HG03558 (cell line): Measurements from ENCODE around the gene POU6F2.
"Not testable (repeated sequence)": the region's sequence is repeated elsewhere in the genome, so short reads cannot be mapped to it uniquely, and the experiment has no call there.

Source experiments
- ATAC-seq: cut with Tn5 transposase; IDR thresholded peaks from one replicate; pipeline ENCODE4 v1.9.1; 2021; ENCODE audit warnings: moderate number of reproducible peaks; ENCODE audit not compliant: unreplicated experiment; ENCODE audit errors: extremely low read depth

Gene POU6F2

GRCh38 chr7:39331607-39332006, 353.9 kb downstream of the POU6F2 start:
- ATAC-seq: not testable (repeated sequence)

- ATAC-seq: no peak
Measured at GRCh38 chr7:39332142-39332541, 354.4 kb downstream of the POU6F2 start.

- ATAC-seq: no peak
Measured at GRCh38 chr7:39333701-39334100, 356.0 kb downstream of the POU6F2 start.

- no peak for ATAC-seq
Measured at GRCh38 chr7:39336442-39336841, 358.7 kb downstream of the POU6F2 start.

GRCh38 chr7:39338716-39339115, 361.0 kb downstream of the POU6F2 start:
- no peak for ATAC-seq

- no peak for ATAC-seq
Measured at GRCh38 chr7:39339591-39339990, 361.9 kb downstream of the POU6F2 start.

- ATAC-seq: no peak
Measured at GRCh38 chr7:39341083-39341482, 363.4 kb downstream of the POU6F2 start.

GRCh38 chr7:39342763-39343162, 365.1 kb downstream of the POU6F2 start:
- no peak for ATAC-seq

GRCh38 chr7:39349452-39350123, 371.9 kb downstream of the POU6F2 start:
- no peak for ATAC-seq

- no peak for ATAC-seq
Measured at GRCh38 chr7:39353615-39354376, 376.1 kb downstream of the POU6F2 start.

- no peak for ATAC-seq
Measured at GRCh38 chr7:39355664-39356063, 378.0 kb downstream of the POU6F2 start.

GRCh38 chr7:39356172-39356925, 378.6 kb downstream of the POU6F2 start:
- ATAC-seq: no peak

GRCh38 chr7:39357648-39358047, 379.9 kb downstream of the POU6F2 start:
- ATAC-seq: no peak

- no peak for ATAC-seq
Measured at GRCh38 chr7:39360038-39360437, 382.3 kb downstream of the POU6F2 start.

- ATAC-seq: no peak
Measured at GRCh38 chr7:39360766-39361165, 383.1 kb downstream of the POU6F2 start.

- no peak for ATAC-seq
Measured at GRCh38 chr7:39365751-39366295, 388.1 kb downstream of the POU6F2 start.

GRCh38 chr7:39367451-39367850, 389.7 kb downstream of the POU6F2 start:
- ATAC-seq: no peak

- no peak for ATAC-seq
Measured at GRCh38 chr7:39367943-39368342, 390.2 kb downstream of the POU6F2 start.

GRCh38 chr7:39372383-39372782, 394.7 kb downstream of the POU6F2 start:
- ATAC-seq: no peak

GRCh38 chr7:39374436-39375040, 396.8 kb downstream of the POU6F2 start:
- no peak for ATAC-seq
